GM21447 (cell line): ENCODE data around the gene GPR108.

Source experiments
- ATAC-seq: cut with Tn5 transposase; IDR thresholded peaks from one replicate; pipeline ENCODE4 v1.9.1; 2021; ENCODE audit not compliant: unreplicated experiment

Gene GPR108

GRCh38 chr19:6708346-6708745 is 29.0 kb downstream of the GPR108 start:
- ATAC-seq, result no peak

- ATAC-seq, result no peak
Measured at GRCh38 chr19:6707658-6708018, 29.7 kb downstream of the GPR108 start.

GRCh38 chr19:6707011-6707657 is 30.2 kb downstream of the GPR108 start:
- no peak for ATAC-seq

GRCh38 chr19:6706633-6706958 is 30.8 kb downstream of the GPR108 start:
- ATAC-seq, result no peak

GRCh38 chr19:6705931-6706632 is 31.3 kb downstream of the GPR108 start:
- ATAC-seq, result no peak

GRCh38 chr19:6700586-6701316 is 36.6 kb downstream of the GPR108 start:
- ATAC-seq, result no peak

GRCh38 chr19:6699935-6700334 is 37.4 kb downstream of the GPR108 start:
- no peak for ATAC-seq

GRCh38 chr19:6697291-6697690 is 40.1 kb downstream of the GPR108 start:
- no peak for ATAC-seq

- no peak for ATAC-seq
Measured at GRCh38 chr19:6696239-6696820, 41.0 kb downstream of the GPR108 start.

GRCh38 chr19:6694147-6694815 is 43.1 kb downstream of the GPR108 start:
- no peak for ATAC-seq

- no peak for ATAC-seq
Measured at GRCh38 chr19:6693681-6694080, 43.7 kb downstream of the GPR108 start.

GRCh38 chr19:6693056-6693471 is 44.3 kb downstream of the GPR108 start:
- no peak for ATAC-seq

- ATAC-seq, result no peak
Measured at GRCh38 chr19:6692027-6692426, 45.4 kb downstream of the GPR108 start.

- no peak for ATAC-seq
Measured at GRCh38 chr19:6691342-6691741, 46.0 kb downstream of the GPR108 start.

- no peak for ATAC-seq
Measured at GRCh38 chr19:6690160-6690885, 47.1 kb downstream of the GPR108 start.

- ATAC-seq, result no peak
Measured at GRCh38 chr19:6687114-6687513, 50.3 kb downstream of the GPR108 start.

GRCh38 chr19:6686628-6686975 is 50.8 kb downstream of the GPR108 start:
- no peak for ATAC-seq

- ATAC-seq, result no peak
Measured at GRCh38 chr19:6685962-6686627, 51.3 kb downstream of the GPR108 start.

GRCh38 chr19:6685482-6685881 is 51.9 kb downstream of the GPR108 start:
- ATAC-seq, result no peak

GRCh38 chr19:6683971-6684370 is 53.4 kb downstream of the GPR108 start:
- ATAC-seq, result no peak
